PC-9 (cell line): ENCODE results near the gene COPG1.

ENCODE experiments used
- CTCF ChIP-seq: fragments of 200-600 bp; sonication (generic); conservative IDR thresholded peaks from 2 replicates; pipeline ENCODE4 v1.6.1; 2017; ENCODE audit warnings: mixed run types, antibody characterized with exemption, mild to moderate bottlenecking, moderate library complexity
- EZH2 ChIP-seq: fragments of 200-600 bp; sonication (generic); IDR thresholded peaks from 2 replicates; pipeline ENCODE4 v1.8.0; 2017; ENCODE audit warnings: antibody characterized with exemption, low read depth

GRCh38 chr3:129245141-129245540 is 4.3 kb upstream of the COPG1 start:
- TF ChIP-seq EZH2 (no peak), CTCF (no peak)
